ENCODE results near the gene LCE2B.
A peak's percentile ranks its signal among the peaks of the same experiment; 100 is the strongest.
"Not testable (repeated sequence)": the region's sequence is repeated elsewhere in the genome, so short reads cannot be mapped to it uniquely, and the experiment has no call there.

LCE2B gene

DNA sequence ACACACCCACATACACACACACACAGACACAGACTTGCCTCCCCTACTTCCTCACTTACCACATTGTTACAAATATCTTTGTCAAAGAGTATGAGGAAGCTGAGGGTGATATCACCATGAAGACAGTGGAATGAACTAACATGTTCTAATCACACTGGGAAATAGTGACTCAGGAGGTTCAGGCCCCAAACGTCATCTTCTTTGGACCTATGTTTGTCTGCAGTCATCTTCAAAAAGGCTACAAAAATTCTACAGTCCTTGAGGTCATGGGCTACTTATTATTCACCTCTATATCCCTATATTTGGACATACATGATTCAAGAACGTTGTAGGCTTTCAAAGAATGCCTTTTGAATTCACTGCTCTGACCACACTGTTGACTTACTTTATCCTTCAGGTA lies 12.9 kb upstream of the LCE2B start:
- Histone ChIP-seq H2BK120ac (ENCODE audit: low read depth, low read length) (no peak overlapping the region), H3K14ac (ENCODE audit: low read length in 2 of 2) (no peak overlapping the region), H3K27me3 (ENCODE audit: control insufficient read depth in 1 of 2, insufficient read depth in 1 of 2, low read length in 2 of 2) (no peaks in the 10 kb centered on the region), H3K4me2 (ENCODE audit: low read length, poor library complexity, severe bottlenecking) (no peak overlapping the region), H2BK15ac (ENCODE audit: low read depth, poor library complexity, severe bottlenecking) (no peak overlapping the region), H3K36me3 (ENCODE audit: control insufficient read depth in 1 of 2, insufficient read depth in 2 of 2, low read depth in 1 of 2, low read length in 2 of 2) (no peaks in the 10 kb centered on the region), H3K79me1 (replicated peaks; ENCODE audit: low read length, poor library complexity, severe bottlenecking) (no peaks in the 10 kb centered on the region), H4K91ac (ENCODE audit: low read length) (no peak overlapping the region), H3K18ac (ENCODE audit: low read depth in 1 of 2, low read length in 2 of 2) (no peak overlapping the region), H3K9me3 (ENCODE audit: control insufficient read depth, low read length) (no peaks in the 10 kb centered on the region), H2AK5ac (ENCODE audit: low read length, severe bottlenecking) (no peak overlapping the region), H2BK12ac (ENCODE audit: low read length in 2 of 2) (no peak overlapping the region), H2AFZ (ENCODE audit: low read depth, low read length) (no peak overlapping the region), H3K27ac (ENCODE audit: low read length, poor library complexity, severe bottlenecking) (no peak overlapping the region), H3K4me3 (ENCODE audit: insufficient read depth in 1 of 2, low read depth in 1 of 2, low read length in 2 of 2) (no peak overlapping the region), H3K9ac (ENCODE audit: low read length) (no peak overlapping the region), H3K4me1 (ENCODE audit: control insufficient read depth, insufficient read depth, low read depth, low read length) (no peaks in the 10 kb centered on the region), H2BK5ac (ENCODE audit: low read depth, low read length, poor library complexity, severe bottlenecking) (no peak overlapping the region), H3K4ac (ENCODE audit: low read depth in 1 of 2, low read length in 2 of 2) (no peak overlapping the region), H4K8ac (ENCODE audit: low read length) (no peak overlapping the region), H3K23ac (ENCODE audit: low read length in 2 of 2) (no peak overlapping the region)
- no peak for DNase-seq
- 8% methylated on average over 2 of the region's 2 CpGs for WGBS

DNA sequence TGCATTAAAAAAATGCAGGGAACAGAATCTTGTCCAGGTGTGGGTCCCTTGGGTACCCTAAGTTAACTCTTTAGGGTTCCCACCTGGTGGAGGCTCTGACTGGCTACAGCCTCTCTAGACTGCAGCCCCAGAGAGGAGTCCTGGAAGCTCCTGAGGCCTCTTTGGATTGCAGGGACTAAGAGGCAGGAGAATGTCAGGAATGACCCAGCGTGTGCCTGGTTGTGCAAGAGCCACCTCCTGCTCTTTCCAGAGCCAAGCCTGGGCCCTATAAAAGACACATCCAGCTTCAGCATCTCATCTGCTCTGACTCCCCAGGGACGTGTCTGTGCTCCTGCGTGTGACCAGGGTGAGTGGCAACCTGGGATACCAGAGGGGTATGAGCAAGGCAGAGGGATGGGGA lies 10.9 kb upstream of the LCE2B start, which contains the start of gene LCE2C:
Gene LCE2C, plus strand, starts transcription at position 297 of the 400 bp plus-strand sequence. CDS start 737 bp downstream, outside the sequence.
- not testable (repeated sequence) for H3K4me1 ChIP-seq (ENCODE audit: control insufficient read depth, insufficient read depth, low read depth, low read length)
- WGBS, result 0% methylated on average over 1 of the region's 3 CpGs

DNA sequence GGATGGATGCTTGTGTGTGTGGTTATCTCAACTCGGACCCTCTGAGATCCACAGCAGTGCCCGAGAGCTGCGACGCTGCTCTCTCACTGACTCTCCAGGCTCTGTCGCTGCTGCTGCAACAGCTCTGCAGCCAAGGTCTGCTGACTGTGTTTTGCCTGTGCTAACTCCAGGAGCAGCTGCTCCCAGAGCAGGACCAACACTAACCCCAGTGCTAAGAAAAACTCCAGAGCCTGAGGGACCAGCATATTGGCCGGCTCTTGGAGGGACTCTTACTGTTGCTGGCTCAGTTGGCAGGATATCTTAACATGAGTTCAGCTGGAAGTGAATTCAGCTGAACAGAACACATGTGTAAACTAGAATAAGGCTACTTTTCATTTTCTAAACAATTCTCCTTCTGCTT lies 6.5 kb upstream of the LCE2B start:
- no peak overlapping the region for H3K23ac ChIP-seq (ENCODE audit: low read length in 2 of 2)
- no peak overlapping the region for H2AFZ ChIP-seq (ENCODE audit: low read depth, low read length)
- H3K4me3 ChIP-seq (ENCODE audit: insufficient read depth in 1 of 2, low read depth in 1 of 2, low read length in 2 of 2), result peak overlapping the region in 1 of 2 experiments; percentile 28
- no peak overlapping the region for H3K27ac ChIP-seq (ENCODE audit: low read length, poor library complexity, severe bottlenecking)
- no peak overlapping the region for H2BK12ac ChIP-seq (ENCODE audit: low read length in 2 of 2)
- H2BK5ac ChIP-seq (ENCODE audit: low read depth, low read length, poor library complexity, severe bottlenecking), result no peak overlapping the region
- H4K8ac ChIP-seq (ENCODE audit: low read length), result no peak overlapping the region
- no peak overlapping the region for H4K91ac ChIP-seq (ENCODE audit: low read length)
- no peaks in the 10 kb centered on the region for H3K36me3 ChIP-seq (ENCODE audit: control insufficient read depth in 1 of 2, insufficient read depth in 2 of 2, low read depth in 1 of 2, low read length in 2 of 2)
- H2BK15ac ChIP-seq (ENCODE audit: low read depth, poor library complexity, severe bottlenecking), result no peak overlapping the region
- H3K9ac ChIP-seq (ENCODE audit: low read length), result no peak overlapping the region
- no peak overlapping the region for H3K4ac ChIP-seq (ENCODE audit: low read depth in 1 of 2, low read length in 2 of 2)
- no peaks in the 10 kb centered on the region for H3K4me1 ChIP-seq (ENCODE audit: control insufficient read depth, insufficient read depth, low read depth, low read length)
- peaks cover 0 to 17% of the 10 kb centered on the region in 2 experiments for H3K27me3 ChIP-seq (ENCODE audit: control insufficient read depth in 1 of 2, insufficient read depth in 1 of 2, low read length in 2 of 2)
- H3K79me1 ChIP-seq (replicated peaks; ENCODE audit: low read length, poor library complexity, severe bottlenecking), result no peaks in the 10 kb centered on the region
- no peak for DNase-seq
- no peak overlapping the region for H2AK5ac ChIP-seq (ENCODE audit: low read length, severe bottlenecking)
- H3K4me2 ChIP-seq (ENCODE audit: low read length, poor library complexity, severe bottlenecking), result no peak overlapping the region
- H3K14ac ChIP-seq (ENCODE audit: low read length in 2 of 2), result no peak overlapping the region
- H2BK120ac ChIP-seq (ENCODE audit: low read depth, low read length), result no peak overlapping the region
- 75% methylated on average over 6 of the region's 6 CpGs for WGBS
- no peaks in the 10 kb centered on the region for H3K9me3 ChIP-seq (ENCODE audit: control insufficient read depth, low read length)
- H3K18ac ChIP-seq (ENCODE audit: low read depth in 1 of 2, low read length in 2 of 2), result no peak overlapping the region

More for the DNA sequence above, 10.9 kb upstream of the LCE2B start, which contains the start of gene LCE2C:
- not testable (repeated sequence) for DNase-seq; H2BK15ac ChIP-seq (ENCODE audit: low read depth, poor library complexity, severe bottlenecking); H3K27ac ChIP-seq (ENCODE audit: low read length, poor library complexity, severe bottlenecking); H4K91ac ChIP-seq (ENCODE audit: low read length); H3K4me2 ChIP-seq (ENCODE audit: low read length, poor library complexity, severe bottlenecking); H3K9me3 ChIP-seq (ENCODE audit: control insufficient read depth, low read length); H3K36me3 ChIP-seq (ENCODE audit: control insufficient read depth in 1 of 2, insufficient read depth in 2 of 2, low read depth in 1 of 2, low read length in 2 of 2); H2BK5ac ChIP-seq (ENCODE audit: low read depth, low read length, poor library complexity, severe bottlenecking); H3K4ac ChIP-seq (ENCODE audit: low read depth in 1 of 2, low read length in 2 of 2); H2BK120ac ChIP-seq (ENCODE audit: low read depth, low read length); H4K8ac ChIP-seq (ENCODE audit: low read length); H3K9ac ChIP-seq (ENCODE audit: low read length); H2BK12ac ChIP-seq (ENCODE audit: low read length in 2 of 2); H3K18ac ChIP-seq (ENCODE audit: low read depth in 1 of 2, low read length in 2 of 2); H3K23ac ChIP-seq (ENCODE audit: low read length in 2 of 2); H2AK5ac ChIP-seq (ENCODE audit: low read length, severe bottlenecking); H3K4me3 ChIP-seq (ENCODE audit: insufficient read depth in 1 of 2, low read depth in 1 of 2, low read length in 2 of 2); H3K14ac ChIP-seq (ENCODE audit: low read length in 2 of 2); H3K79me1 ChIP-seq (replicated peaks; ENCODE audit: low read length, poor library complexity, severe bottlenecking); H2AFZ ChIP-seq (ENCODE audit: low read depth, low read length)
- peaks cover 0 to 14% of the 10 kb centered on the region in 2 experiments for H3K27me3 ChIP-seq (ENCODE audit: control insufficient read depth in 1 of 2, insufficient read depth in 1 of 2, low read length in 2 of 2)

DNA sequence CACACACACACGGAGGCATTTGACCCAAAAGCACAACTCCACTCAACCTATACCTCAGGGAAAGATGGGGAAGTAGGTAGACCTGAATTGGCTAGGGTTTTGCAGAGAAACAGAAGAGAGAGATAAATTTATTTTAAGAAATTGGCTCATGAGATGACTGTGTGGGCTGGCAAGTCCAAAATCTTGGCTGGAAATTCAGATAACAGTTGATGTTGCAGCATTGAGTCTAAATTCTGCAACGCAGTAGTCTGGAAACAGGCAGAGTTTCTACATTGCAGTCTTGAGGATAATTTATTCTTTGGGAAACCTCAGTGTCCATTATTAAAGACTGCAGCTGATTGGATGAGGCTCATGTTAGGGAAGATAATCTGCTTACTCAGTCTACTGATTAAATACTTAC lies 4.3 kb upstream of the LCE2B start:
- Histone ChIP-seq H3K36me3 (ENCODE audit: control insufficient read depth in 1 of 2, insufficient read depth in 2 of 2, low read depth in 1 of 2, low read length in 2 of 2) (no peaks in the 10 kb centered on the region), H2AK5ac (ENCODE audit: low read length, severe bottlenecking) (no peak overlapping the region), H2BK5ac (ENCODE audit: low read depth, low read length, poor library complexity, severe bottlenecking) (no peak overlapping the region), H2BK15ac (ENCODE audit: low read depth, poor library complexity, severe bottlenecking) (no peak overlapping the region), H3K18ac (ENCODE audit: low read depth in 1 of 2, low read length in 2 of 2) (no peak overlapping the region), H4K91ac (ENCODE audit: low read length) (no peak overlapping the region), H3K9ac (ENCODE audit: low read length) (no peak overlapping the region), H2BK120ac (ENCODE audit: low read depth, low read length) (no peak overlapping the region), H3K27ac (ENCODE audit: low read length, poor library complexity, severe bottlenecking) (no peak overlapping the region), H3K4me2 (ENCODE audit: low read length, poor library complexity, severe bottlenecking) (no peak overlapping the region), H2BK12ac (ENCODE audit: low read length in 2 of 2) (no peak overlapping the region), H3K4me1 (ENCODE audit: control insufficient read depth, insufficient read depth, low read depth, low read length) (no peaks in the 10 kb centered on the region), H3K27me3 (ENCODE audit: control insufficient read depth in 1 of 2, insufficient read depth in 1 of 2, low read length in 2 of 2) (peaks cover 0 to 17% of the 10 kb centered on the region in 2 experiments), H3K4ac (ENCODE audit: low read depth in 1 of 2, low read length in 2 of 2) (no peak overlapping the region), H3K14ac (ENCODE audit: low read length in 2 of 2) (no peak overlapping the region), H3K79me1 (replicated peaks; ENCODE audit: low read length, poor library complexity, severe bottlenecking) (no peaks in the 10 kb centered on the region), H3K9me3 (ENCODE audit: control insufficient read depth, low read length) (no peaks in the 10 kb centered on the region), H3K4me3 (ENCODE audit: insufficient read depth in 1 of 2, low read depth in 1 of 2, low read length in 2 of 2) (no peak overlapping the region), H2AFZ (ENCODE audit: low read depth, low read length) (no peak overlapping the region), H3K23ac (ENCODE audit: low read length in 2 of 2) (no peak overlapping the region), H4K8ac (ENCODE audit: low read length) (no peak overlapping the region)
- DNase-seq, result no peak
- WGBS, result 47% methylated on average over 1 of the region's 2 CpGs
